C1 segment of cervical spinal cord (tissue), 14 donors: ENCODE measurements around the gene EHD1.

Source experiments
- DNase-seq, 14 donors: peaks; one replicate each; lab custom pipeline; 2025; lab: John Stamatoyannopoulos, UW

Gene EHD1

GRCh38 chr11:64891215-64891848, 12.9 kb upstream of the EHD1 start:
- no peak for DNase-seq

- peak in 1 of 14 donors; percentile 63 for DNase-seq
Observed at GRCh38 chr11:64890522-64890939, 12.1 kb upstream of the EHD1 start.

GRCh38 chr11:64888729-64889511, 10.5 kb upstream of the EHD1 start:
- DNase-seq: no peak

- DNase-seq: no peak
Observed at GRCh38 chr11:64888406-64888728, 9.9 kb upstream of the EHD1 start.

- peak in 12 of 14 donors; percentile 44 to 84 (median 61) for DNase-seq
Observed at GRCh38 chr11:64887757-64888405, 9.5 kb upstream of the EHD1 start.

- DNase-seq: no peak
Observed at GRCh38 chr11:64887234-64887756, 8.9 kb upstream of the EHD1 start.

GRCh38 chr11:64885367-64886286, 7.2 kb upstream of the EHD1 start:
- DNase-seq: no peak

- DNase-seq: no peak
Observed at GRCh38 chr11:64884019-64884418, 5.6 kb upstream of the EHD1 start.

- DNase-seq: no peak
Observed at GRCh38 chr11:64883575-64883974, 5.2 kb upstream of the EHD1 start.

GRCh38 chr11:64882243-64882642, 3.8 kb upstream of the EHD1 start:
- no peak for DNase-seq

GRCh38 chr11:64881476-64881875, 3.1 kb upstream of the EHD1 start:
- DNase-seq: no peak

GRCh38 chr11:64880240-64881001, 2.0 kb upstream of the EHD1 start:
- DNase-seq: peak in 2 of 14 donors; percentile 15 to 36

- peak in 6 of 14 donors; percentile 57 to 74 (median 70) for DNase-seq
Observed at GRCh38 chr11:64879244-64879900, 951 bp upstream of the EHD1 start.

GRCh38 chr11:64878223-64878493, 263 bp downstream of the EHD1 start:
- no peak for DNase-seq

- DNase-seq: peak in 3 of 14 donors; percentile 34 to 56 (median 49)
Observed at GRCh38 chr11:64877390-64878222, 815 bp downstream of the EHD1 start.

- DNase-seq: peak in 5 of 14 donors; percentile 36 to 60 (median 43)
Observed at GRCh38 chr11:64876835-64877341, 1.5 kb downstream of the EHD1 start.

GRCh38 chr11:64876229-64876750, 2.1 kb downstream of the EHD1 start:
- DNase-seq: peak in 6 of 14 donors; percentile 11 to 69 (median 58)

GRCh38 chr11:64875369-64876228, 2.8 kb downstream of the EHD1 start:
- DNase-seq: peak in 6 of 14 donors; percentile 28 to 72 (median 38)
